GM12878 (cell line): ENCODE results near the gene TRAPPC3L. TPM values are rescaled to one million over a fixed set of nuclear protein-coding genes. Genes with fewer than 3 reads are reported as not detected.

Experiments used
- ATF2 ChIP-seq: IDR thresholded peaks from 2 replicates; pipeline ENCODE4 v1.6.1; 2012; ENCODE audit warnings: low read length, inconsistent platforms
- BCL3 ChIP-seq: IDR thresholded peaks from 2 replicates; pipeline ENCODE4 v1.6.1; 2011; ENCODE audit warnings: borderline replicate concordance, low read depth, mild to moderate bottlenecking, moderate library complexity, low read length; ENCODE audit not compliant: insufficient read depth, poor library complexity, severe bottlenecking
- FOS ChIP-seq: IDR thresholded peaks from 3 replicates; pipeline ENCODE4 v1.6.1; 2011; ENCODE audit warnings: borderline replicate concordance; ENCODE audit not compliant: insufficient read length; ENCODE audit errors: extremely low read depth
- HCFC1 ChIP-seq: fragments of 150-350 bp; IDR thresholded peaks from 2 replicates; pipeline ENCODE4 v1.6.1; 2014; ENCODE audit warnings: low read length
- LARP7 ChIP-seq: fragments of 450-650 bp; IDR thresholded peaks from 2 replicates; pipeline ENCODE4 v1.6.1; 2017; ENCODE audit warnings: mild to moderate bottlenecking
- MEF2A ChIP-seq: IDR thresholded peaks from 2 replicates; pipeline ENCODE4 v1.6.1; 2011; ENCODE audit warnings: low read depth, mild to moderate bottlenecking, low read length, moderate library complexity; ENCODE audit not compliant: insufficient read depth
- MXI1 ChIP-seq: fragments of 150-350 bp; IDR thresholded peaks from 2 replicates; pipeline ENCODE4 v1.6.1; 2011; ENCODE audit warnings: low read depth, mild to moderate bottlenecking, inconsistent platforms, low read length, improper control_type of control experiment
- NRF1 ChIP-seq: conservative IDR thresholded peaks from 2 replicates; pipeline ENCODE4 v1.6.1; 2011; ENCODE audit warnings: mild to moderate bottlenecking, low read depth, low read length, improper control_type of control experiment
- PAX8 ChIP-seq: fragments of 450-650 bp; IDR thresholded peaks from 2 replicates; pipeline ENCODE4 v1.6.1; 2017; ENCODE audit warnings: mild to moderate bottlenecking, moderate library complexity
- POLR2AphosphoS2 ChIP-seq: IDR thresholded peaks from 2 replicates; pipeline ENCODE4 v1.6.1; 2011; ENCODE audit warnings: low read depth, mild to moderate bottlenecking, low read length, improper control_type of control experiment, moderate library complexity
- RBBP5 ChIP-seq: fragments of 200-600 bp; sonication (generic); conservative IDR thresholded peaks from 2 replicates; pipeline ENCODE4 v1.6.1; 2016
- RELA ChIP-seq: fragments of 450-650 bp; IDR thresholded peaks from 2 replicates; pipeline ENCODE4 v1.8.0; 2014; ENCODE audit warnings: borderline replicate concordance; ENCODE audit not compliant: partially characterized antibody
- SREBF2 ChIP-seq: IDR thresholded peaks from 2 replicates; pipeline ENCODE4 v1.6.1; 2012; ENCODE audit warnings: mild to moderate bottlenecking, low read length
- STAT3 ChIP-seq: IDR thresholded peaks from 2 replicates; pipeline ENCODE4 v1.6.1; 2011; ENCODE audit warnings: low read depth, low read length, improper control_type of control experiment
- USF2 ChIP-seq: IDR thresholded peaks from 2 replicates; pipeline ENCODE4 v1.6.1; 2011; ENCODE audit warnings: low read depth, low read length, improper control_type of control experiment, borderline replicate concordance
- ZBTB11 ChIP-seq: fragments of 450-650 bp; formaldehyde crosslinking; IDR thresholded peaks from 2 replicates; pipeline ENCODE4 v1.5.0; 2022; ENCODE audit warnings: mild to moderate bottlenecking, missing genetic modification characterization
- ZNF207 ChIP-seq: fragments of 450-650 bp; IDR thresholded peaks from 2 replicates; pipeline ENCODE4 v1.6.1; 2014; ENCODE audit warnings: antibody characterized with exemption, mild to moderate bottlenecking, borderline replicate concordance
- ZSCAN29 ChIP-seq: fragments of 450-650 bp; IDR thresholded peaks from 2 replicates; pipeline ENCODE4 v1.6.1; 2017; ENCODE audit warnings: mild to moderate bottlenecking, moderate library complexity
- polyA plus RNA-seq, 11 experiments: library from polyadenylated mRNA; depleted of rRNA in 4 of 11; unstranded in 6 of 11; stranded (reverse) in 5 of 11; fragments of >200 nt; fragmentation: Nextera tagmentation in 4 of 11; fragmentation: Illumina TruSeq in 1 of 11; extraction: Ambion mirVana in 4 of 11; extraction: Trizol in 1 of 11; gene quantifications; 1 replicate in 1 of 11; 2 replicates in 10 of 11; pipeline versions ENCODE4 v1.2.1 to v1.2.3, GENCODE V29; 2011 to 2016; ENCODE audit warnings: inconsistent platforms in 2 of 11, missing spikeins in 2 of 11, low read depth in 1 of 11
- total RNA-seq, 4 experiments: library from RNA; depleted of rRNA in 3 of 4; stranded (reverse); fragments of >200 nt in 3 of 4; fragmentation: Illumina TruSeq in 1 of 4; extraction: Trizol in 1 of 4; gene quantifications; 2 replicates each; pipeline versions ENCODE4 v1.2.1 to v1.2.3, GENCODE V29; 2013 to 2021
- TF ChIP-seq, protein P1 (sequence below): IDR thresholded peaks from 2 replicates; pipeline ENCODE4 v1.6.1; 2011; ENCODE audit warnings: low read depth, mild to moderate bottlenecking, low read length, moderate library complexity, borderline replicate concordance; ENCODE audit errors: extremely low read depth
- TF ChIP-seq, protein P2 (sequence below): fragments of 450-650 bp; IDR thresholded peaks from 2 replicates; pipeline ENCODE4 v1.6.1; 2014; ENCODE audit warnings: mild to moderate bottlenecking

The TRAPPC3L gene
- total and polyA plus RNA-seq, 10 of the 15 experiments (the other 5 are each of a cell fraction or from before 2014, with no cell fraction given): not detected

DNA sequence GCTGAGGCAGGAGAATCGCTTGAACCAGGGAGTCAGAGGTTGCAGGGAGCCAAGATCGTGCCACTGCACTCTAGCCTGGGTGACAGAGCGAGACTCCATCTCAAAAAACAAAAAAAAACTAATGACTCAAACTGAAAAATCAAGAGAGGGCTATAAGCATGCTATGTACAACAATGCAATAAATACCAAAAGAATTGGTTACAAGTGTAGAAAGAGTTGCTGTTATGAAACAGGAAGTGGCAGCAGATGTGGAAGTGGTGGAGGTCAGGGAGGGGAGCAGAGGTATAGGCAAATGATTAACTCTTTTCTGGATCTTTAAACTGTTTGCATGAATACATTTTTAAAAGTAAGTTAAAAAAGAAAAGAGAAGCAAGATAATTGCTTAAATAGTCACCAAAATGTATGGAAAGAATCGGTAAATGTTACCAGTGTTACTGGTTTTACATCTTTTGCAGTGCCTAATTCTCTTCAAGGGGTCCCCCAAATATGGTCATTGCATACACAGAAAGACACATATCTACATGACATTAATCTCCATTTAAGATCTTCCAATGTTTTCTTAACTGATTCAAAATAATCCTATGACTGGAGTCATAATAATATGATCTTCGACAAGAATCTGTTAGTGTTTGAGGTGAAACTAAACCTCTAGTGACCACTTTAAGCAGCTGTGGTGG lies 69.3 kb downstream of the TRAPPC3L start (continued):
- TF ChIP-seq PAX8 (no peak), ZSCAN29 (no peak), POLR2AphosphoS2 (no peak), RBBP5 (no peak), SREBF2 (no peak), MXI1 (no peak), STAT3 (no peak), ATF2 (peak; percentile 69; the same call in 1 of the 2 replicates), BCL3 (no peak), LARP7 (no peak), ZNF207 (no peak), HCFC1 (no peak), ZBTB11 (CRISPR knock-in tag) (no peak), NRF1 (no peak), RELA (no peak), MEF2A (peak; percentile 71), FOS (no peak), USF2 (no peak)
- TF ChIP-seq, protein P1, sequence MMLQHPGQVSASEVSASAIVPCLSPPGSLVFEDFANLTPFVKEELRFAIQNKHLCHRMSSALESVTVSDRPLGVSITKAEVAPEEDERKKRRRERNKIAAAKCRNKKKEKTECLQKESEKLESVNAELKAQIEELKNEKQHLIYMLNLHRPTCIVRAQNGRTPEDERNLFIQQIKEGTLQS: no peak
- TF ChIP-seq, protein P2, sequence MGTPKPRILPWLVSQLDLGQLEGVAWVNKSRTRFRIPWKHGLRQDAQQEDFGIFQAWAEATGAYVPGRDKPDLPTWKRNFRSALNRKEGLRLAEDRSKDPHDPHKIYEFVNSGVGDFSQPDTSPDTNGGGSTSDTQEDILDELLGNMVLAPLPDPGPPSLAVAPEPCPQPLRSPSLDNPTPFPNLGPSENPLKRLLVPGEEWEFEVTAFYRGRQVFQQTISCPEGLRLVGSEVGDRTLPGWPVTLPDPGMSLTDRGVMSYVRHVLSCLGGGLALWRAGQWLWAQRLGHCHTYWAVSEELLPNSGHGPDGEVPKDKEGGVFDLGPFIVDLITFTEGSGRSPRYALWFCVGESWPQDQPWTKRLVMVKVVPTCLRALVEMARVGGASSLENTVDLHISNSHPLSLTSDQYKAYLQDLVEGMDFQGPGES: no peak
